Measurements from ENCODE around the gene TYW1. TPM values are rescaled to one million over a fixed set of nuclear protein-coding genes. Genes with fewer than 3 reads are reported as not detected.
A peak's percentile ranks its signal among the peaks of the same experiment; 100 is the strongest.
"Not testable (repeated sequence)": the region's sequence is repeated elsewhere in the genome, so short reads cannot be mapped to it uniquely, and the experiment has no call there.

TYW1 gene
- total RNA-seq, 2 experiments from 2014 or later: 15.5 to 17.1 TPM

- not testable (repeated sequence) for DNase-seq; H3K27me3 Mint-ChIP-seq; H3K27ac Mint-ChIP-seq; H3K4me3 Mint-ChIP-seq; H3K36me3 Mint-ChIP-seq; ATAC-seq (ENCODE audit: low read depth); H3K9me3 Mint-ChIP-seq; H3K4me1 Mint-ChIP-seq
- POLR2A ChIA-PET: interaction anchor here (0.6 kb wide), 1 partner anchor 117 kb away, joined by 3 read pairs; no protein-coding TSS in a partner anchor
Measured at GRCh38 chr7:67182956-67183750, 186.5 kb downstream of the TYW1 start.

GRCh38 chr7:67184912-67185659 lies 188.5 kb downstream of the TYW1 start:
- DNase-seq; H3K4me1 Mint-ChIP-seq; H3K36me3 Mint-ChIP-seq; ATAC-seq (ENCODE audit: low read depth); POLR2A ChIA-PET; H3K27me3 Mint-ChIP-seq; H3K27ac Mint-ChIP-seq; H3K9me3 Mint-ChIP-seq; H3K4me3 Mint-ChIP-seq: not testable (repeated sequence)

GRCh38 chr7:67185660-67186129 lies 189.1 kb downstream of the TYW1 start:
- DNase-seq; H3K9me3 Mint-ChIP-seq; H3K27me3 Mint-ChIP-seq; H3K27ac Mint-ChIP-seq; H3K36me3 Mint-ChIP-seq; POLR2A ChIA-PET; ATAC-seq (ENCODE audit: low read depth); H3K4me3 Mint-ChIP-seq; H3K4me1 Mint-ChIP-seq: not testable (repeated sequence)

- H3K27ac Mint-ChIP-seq: not testable (repeated sequence)
Measured at GRCh38 chr7:67189160-67189559, 192.5 kb downstream of the TYW1 start.

GRCh38 chr7:67189801-67190465 lies 193.3 kb downstream of the TYW1 start:
- H3K27me3 Mint-ChIP-seq; DNase-seq; H3K9me3 Mint-ChIP-seq; ATAC-seq (ENCODE audit: low read depth); POLR2A ChIA-PET; H3K4me3 Mint-ChIP-seq; H3K27ac Mint-ChIP-seq; H3K4me1 Mint-ChIP-seq: not testable (repeated sequence)
- H3K36me3 Mint-ChIP-seq: peaks cover 17% of the 10 kb centered on the region

More at GRCh38 chr7:67189160-67189559, 192.5 kb downstream of the TYW1 start:
- H3K9me3 Mint-ChIP-seq; POLR2A ChIA-PET; DNase-seq; H3K27me3 Mint-ChIP-seq; H3K4me3 Mint-ChIP-seq; ATAC-seq (ENCODE audit: low read depth); H3K4me1 Mint-ChIP-seq: not testable (repeated sequence)
- peaks cover 16% of the 10 kb centered on the region for H3K36me3 Mint-ChIP-seq

- DNase-seq; ATAC-seq (ENCODE audit: low read depth); H3K9me3 Mint-ChIP-seq; H3K4me1 Mint-ChIP-seq; POLR2A ChIA-PET; H3K4me3 Mint-ChIP-seq; H3K27me3 Mint-ChIP-seq: not testable (repeated sequence)
- peak overlapping the region; percentile 51 for H3K27ac Mint-ChIP-seq
- peaks cover 25% of the 10 kb centered on the region for H3K36me3 Mint-ChIP-seq
Measured at GRCh38 chr7:67191002-67191720, 194.5 kb downstream of the TYW1 start.

GRCh38 chr7:67192123-67192702 lies 195.6 kb downstream of the TYW1 start:
- not testable (repeated sequence) for DNase-seq, H3K9me3 Mint-ChIP-seq, H3K27ac Mint-ChIP-seq

GRCh38 chr7:67192889-67193613 lies 196.4 kb downstream of the TYW1 start:
- POLR2A ChIA-PET; ATAC-seq (ENCODE audit: low read depth); H3K9me3 Mint-ChIP-seq; H3K27ac Mint-ChIP-seq; H3K4me3 Mint-ChIP-seq; H3K27me3 Mint-ChIP-seq; H3K4me1 Mint-ChIP-seq; DNase-seq: not testable (repeated sequence)
- peaks cover 34% of the 10 kb centered on the region for H3K36me3 Mint-ChIP-seq

More at GRCh38 chr7:67192123-67192702, 195.6 kb downstream of the TYW1 start:
- H3K4me3 Mint-ChIP-seq; ATAC-seq (ENCODE audit: low read depth); POLR2A ChIA-PET; H3K4me1 Mint-ChIP-seq; H3K27me3 Mint-ChIP-seq: not testable (repeated sequence)
- H3K36me3 Mint-ChIP-seq: peaks cover 32% of the 10 kb centered on the region

- H3K27me3 Mint-ChIP-seq; H3K4me3 Mint-ChIP-seq; POLR2A ChIA-PET; H3K4me1 Mint-ChIP-seq; H3K27ac Mint-ChIP-seq; DNase-seq; H3K9me3 Mint-ChIP-seq; ATAC-seq (ENCODE audit: low read depth): not testable (repeated sequence)
- peaks cover 40% of the 10 kb centered on the region for H3K36me3 Mint-ChIP-seq
Measured at GRCh38 chr7:67196176-67196575, 199.5 kb downstream of the TYW1 start.

- H3K4me1 Mint-ChIP-seq; ATAC-seq (ENCODE audit: low read depth); DNase-seq; H3K27ac Mint-ChIP-seq; H3K4me3 Mint-ChIP-seq; H3K27me3 Mint-ChIP-seq; POLR2A ChIA-PET; H3K9me3 Mint-ChIP-seq: not testable (repeated sequence)
- peaks cover 28% of the 10 kb centered on the region for H3K36me3 Mint-ChIP-seq
Measured at GRCh38 chr7:67198865-67199526, 202.4 kb downstream of the TYW1 start.

- peaks cover 24% of the 10 kb centered on the region for H3K36me3 Mint-ChIP-seq
- POLR2A ChIA-PET; H3K4me3 Mint-ChIP-seq; H3K27ac Mint-ChIP-seq; DNase-seq; ATAC-seq (ENCODE audit: low read depth); H3K9me3 Mint-ChIP-seq; H3K4me1 Mint-ChIP-seq; H3K27me3 Mint-ChIP-seq: not testable (repeated sequence)
Measured at GRCh38 chr7:67205772-67206171, 209.1 kb downstream of the TYW1 start.

GRCh38 chr7:67206452-67206851 lies 209.8 kb downstream of the TYW1 start:
- Mint-ChIP-seq H3K27ac (no peak overlapping the region), H3K27me3 (no peaks in the 10 kb centered on the region), H3K4me1 (no peaks in the 10 kb centered on the region), H3K4me3 (no peak overlapping the region), H3K36me3 (peaks cover 24% of the 10 kb centered on the region), H3K9me3 (peaks cover under 1% of the 10 kb centered on the region)
- no peak for DNase-seq
- POLR2A ChIA-PET: no interaction called here
- no peak for ATAC-seq (ENCODE audit: low read depth)
